CD4-positive, alpha-beta T cell (primary cell): ENCODE measurements around the gene ERC2. TPM values are rescaled to one million over a fixed set of nuclear protein-coding genes. Genes with fewer than 3 reads are reported as not detected.

Experiments used
- ATAC-seq: fragments of 200-7000 bp; cut with Tn5 transposase; one replicate; pipeline ENCODE4 v1.10.0; 2022; ENCODE audit warnings: mild to moderate bottlenecking; ENCODE audit not compliant: poor library complexity
- CTCF ChIA-PET: fragments of 350-600 bp; sonication (Branson Sonifier 250); formaldehyde crosslinking; loops from one replicate; lab custom pipeline; 2021; ENCODE audit warnings: antibody characterized with exemption, inconsistent platforms; lab: Charles Lee
- POLR2A ChIA-PET: fragments of 350-600 bp; sonication (Branson Sonifier 250); formaldehyde crosslinking; loops from one replicate; lab custom pipeline; 2021; ENCODE audit warnings: antibody characterized with exemption, inconsistent platforms; lab: Charles Lee
- DNase-seq, 14 experiments: peaks; one replicate each; pipeline ENCODE4 v3.0.0-alpha.2; 2013 to 2020; ENCODE audit warnings: mixed read lengths in 2 of 14
- H3K27ac ChIP-seq, 2 donors: one replicate each; pipeline versions ENCODE4 v1.5.1 to v1.7.0; 2013; ENCODE audit warnings: low read length in 2 of 2, low read depth in 1 of 2, mild to moderate bottlenecking in 1 of 2
- H3K27me3 ChIP-seq, 2 experiments: 1 replicate in 1 of 2; 2 replicates in 1 of 2; pipeline versions ENCODE4 v1.6.1 to v1.7.0; 2013; ENCODE audit warnings: low read length in 2 of 2, control low read depth in 1 of 2, mild to moderate bottlenecking in 1 of 2, moderate library complexity in 1 of 2; ENCODE audit not compliant: insufficient read depth in 2 of 2, control insufficient read depth in 1 of 2
- H3K36me3 ChIP-seq: one replicate; pipeline ENCODE4 v1.6.1; 2013; ENCODE audit warnings: low read length, control low read depth; ENCODE audit not compliant: insufficient read depth
- H3K4me1 ChIP-seq: one replicate; pipeline ENCODE4 v1.6.1; 2013; ENCODE audit warnings: low read length, control low read depth; ENCODE audit not compliant: insufficient read depth
- H3K4me3 ChIP-seq: one replicate; pipeline ENCODE4 v1.5.1; 2013; ENCODE audit warnings: mild to moderate bottlenecking, low read length, moderate library complexity
- H3K9me3 ChIP-seq, 2 experiments: 1 replicate in 1 of 2; 2 replicates in 1 of 2; pipeline versions ENCODE4 v1.6.1 to v1.7.0; 2013; ENCODE audit warnings: low read length in 2 of 2, mild to moderate bottlenecking in 2 of 2, control low read depth in 1 of 2, moderate library complexity in 1 of 2; ENCODE audit not compliant: control insufficient read depth in 1 of 2, insufficient read depth in 1 of 2
- H3K27ac Mint-ChIP-seq: one replicate; pipeline ENCODE4 v1.8.0; 2020; ENCODE audit warnings: mixed read lengths
- H3K27me3 Mint-ChIP-seq: one replicate; pipeline ENCODE4 v1.8.0; 2021; ENCODE audit warnings: mixed read lengths
- H3K36me3 Mint-ChIP-seq: one replicate; pipeline ENCODE4 v1.8.0; 2021; ENCODE audit warnings: low read depth, mixed read lengths
- H3K4me1 Mint-ChIP-seq: one replicate; pipeline ENCODE4 v1.8.0; 2021; ENCODE audit warnings: low read depth, mixed read lengths
- H3K4me3 Mint-ChIP-seq: one replicate; pipeline ENCODE4 v1.8.0; 2020; ENCODE audit warnings: mild to moderate bottlenecking, mixed read lengths
- H3K9me3 Mint-ChIP-seq: one replicate; pipeline ENCODE4 v1.8.0; 2020; ENCODE audit warnings: mixed read lengths
- CTCF ChIP-seq: fragments of 200-600 bp; IDR thresholded peaks from one replicate; pipeline ENCODE4 v1.8.0; 2022; ENCODE audit warnings: antibody characterized with exemption, mild to moderate bottlenecking
- intact Hi-C, 2 experiments: fragments of 100-400 bp; cut with DNase I in 1 of 2; cut with micrococcal nuclease in 1 of 2; formaldehyde crosslinking; loops; one replicate each; pipeline versions ENCODE4 v1.15.1 to v1.9.0; 2023 to 2025; cut with DNase I, micrococcal nuclease
- total RNA-seq, 174 experiments: library from RNA in 2 of 174; stranded (reverse) in 2 of 174; gene quantifications; one replicate each; pipeline ENCODE4 v1.2.3 and lab custom pipeline; 2021 to 2026

The ERC2 gene
- total RNA-seq, 2 experiments from 2014 or later, result not detected

GRCh38 chr3:55579496-55579895 is 888.8 kb downstream of the ERC2 start:
- CTCF ChIA-PET, result no interaction called here
- no peaks in the 10 kb centered on the region for H3K27me3 Mint-ChIP-seq

GRCh38 chr3:55576621-55577388 is 891.5 kb downstream of the ERC2 start:
- H3K4me3 Mint-ChIP-seq, result no peak overlapping the region
- Histone ChIP-seq H3K36me3 (no peaks in the 10 kb centered on the region), H3K4me3 (no peak overlapping the region), H3K4me1 (no peaks in the 10 kb centered on the region), H3K27ac (no peak overlapping the region), H3K27me3 (no peaks in the 10 kb centered on the region), H3K9me3 (peaks cover 0 to 10% of the 10 kb centered on the region in 2 experiments)
- no peak for ATAC-seq
- H3K9me3 Mint-ChIP-seq, result no peaks in the 10 kb centered on the region
- no peaks in the 10 kb centered on the region for H3K4me1 Mint-ChIP-seq
- no peak for DNase-seq
- CTCF ChIA-PET, result no interaction called here
- no peaks in the 10 kb centered on the region for H3K36me3 Mint-ChIP-seq
- no peak overlapping the region for H3K27ac Mint-ChIP-seq
- TF ChIP-seq CTCF, result no peak
- no peaks in the 10 kb centered on the region for H3K27me3 Mint-ChIP-seq
- intact Hi-C loops, result no loop called here
- POLR2A ChIA-PET, result no interaction called here

More at GRCh38 chr3:55579496-55579895, 888.8 kb downstream of the ERC2 start:
- no peak overlapping the region for H3K4me3 Mint-ChIP-seq
- no peaks in the 10 kb centered on the region for H3K4me1 Mint-ChIP-seq
- DNase-seq, result no peak
- intact Hi-C loops, result no loop called here
- POLR2A ChIA-PET, result no interaction called here
- H3K27ac ChIP-seq, result no peak overlapping the region
- no peak overlapping the region for H3K4me3 ChIP-seq
- no peaks in the 10 kb centered on the region for H3K36me3 ChIP-seq
- peaks cover 0 to 6% of the 10 kb centered on the region in 2 experiments for H3K9me3 ChIP-seq
- H3K27me3 ChIP-seq, result no peaks in the 10 kb centered on the region
- TF ChIP-seq CTCF, result no peak
- no peaks in the 10 kb centered on the region for H3K4me1 ChIP-seq
- H3K36me3 Mint-ChIP-seq, result no peaks in the 10 kb centered on the region
- H3K9me3 Mint-ChIP-seq, result no peaks in the 10 kb centered on the region
- ATAC-seq, result no peak
- H3K27ac Mint-ChIP-seq, result no peak overlapping the region

GRCh38 chr3:55574671-55575070 is 893.6 kb downstream of the ERC2 start:
- intact Hi-C loops, result no loop called here
- no peak overlapping the region for H3K4me3 ChIP-seq
- ChIA-PET POLR2A (no interaction called here), CTCF (no interaction called here)
- ATAC-seq (no peak), DNase-seq (no peak)
- H3K4me1 ChIP-seq, result no peaks in the 10 kb centered on the region
- no peaks in the 10 kb centered on the region for H3K27me3 ChIP-seq
- no peak overlapping the region for H3K27ac ChIP-seq
- H3K4me1 Mint-ChIP-seq, result no peaks in the 10 kb centered on the region
- no peaks in the 10 kb centered on the region for H3K27me3 Mint-ChIP-seq
- no peak overlapping the region for H3K4me3 Mint-ChIP-seq
- no peak for TF ChIP-seq CTCF
- H3K27ac Mint-ChIP-seq, result no peak overlapping the region
- H3K9me3 Mint-ChIP-seq, result no peaks in the 10 kb centered on the region
- H3K36me3 Mint-ChIP-seq, result no peaks in the 10 kb centered on the region
- H3K36me3 ChIP-seq, result no peaks in the 10 kb centered on the region
- peaks cover 0 to 11% of the 10 kb centered on the region in 2 experiments for H3K9me3 ChIP-seq
